Upper lobe of left lung (tissue), 4 donors: ENCODE data around the gene ARHGAP12.

Experiments used
- POLR2AphosphoS5 ChIP-seq, 2 donors: sonication (generic); formaldehyde crosslinking; IDR thresholded peaks; one replicate each; pipeline ENCODE4 v1.5.1; 2017; ENCODE audit warnings: antibody characterized with exemption in 2 of 2
- TF ChIP-seq, protein P1 (sequence below), 6 experiments: fragments of 450-650 bp in 4 of 6; fragments of 200-600 bp in 2 of 6; sonication (generic) in 2 of 6; IDR thresholded peaks; one replicate each; pipeline ENCODE4 v1.5.1; 2016 to 2019; ENCODE audit warnings: antibody characterized with exemption in 6 of 6

DNA sequence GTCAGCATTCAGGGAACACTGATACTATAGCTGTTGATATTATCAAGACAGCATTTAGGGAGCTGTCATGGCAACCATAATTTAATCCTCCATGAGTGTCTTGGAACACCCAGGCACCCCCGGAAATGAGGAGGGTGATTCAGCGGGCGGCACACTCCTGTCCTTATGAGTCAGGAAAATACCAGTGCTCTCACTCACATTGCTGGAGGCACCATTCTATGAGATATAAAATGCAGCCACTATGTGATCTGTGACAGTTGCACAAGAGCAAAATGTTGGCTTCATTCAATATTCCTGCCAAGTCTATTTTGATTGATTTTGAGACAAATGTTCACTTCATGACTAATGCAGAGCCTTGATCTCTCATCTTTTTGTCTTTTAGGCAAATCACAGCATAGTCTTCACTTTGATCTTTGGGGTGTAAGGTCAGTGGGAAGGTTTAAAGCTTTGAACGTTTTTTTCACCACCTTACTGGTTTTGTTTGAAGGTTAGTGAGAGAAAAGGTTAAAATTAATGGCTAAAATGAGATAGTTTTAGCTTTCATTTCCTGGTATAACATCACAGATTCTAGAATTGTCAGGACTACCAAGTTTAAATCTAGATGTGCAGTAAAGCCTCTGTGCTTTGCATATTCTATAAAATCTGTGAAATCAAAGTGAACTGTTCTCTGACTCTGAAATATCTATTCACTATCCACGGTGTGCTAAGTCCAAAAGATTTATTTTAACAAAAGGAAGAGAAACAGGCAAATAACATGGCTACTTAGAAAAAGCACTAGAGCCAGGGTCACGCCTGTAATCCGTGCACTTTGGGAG, 12.4 kb upstream of the ARHGAP12 start:
- TF ChIP-seq POLR2AphosphoS5 (IDR thresholded peaks at IDR 0.05) = peak in 1 of 2 donors; percentile 8
- TF ChIP-seq, protein P1, sequence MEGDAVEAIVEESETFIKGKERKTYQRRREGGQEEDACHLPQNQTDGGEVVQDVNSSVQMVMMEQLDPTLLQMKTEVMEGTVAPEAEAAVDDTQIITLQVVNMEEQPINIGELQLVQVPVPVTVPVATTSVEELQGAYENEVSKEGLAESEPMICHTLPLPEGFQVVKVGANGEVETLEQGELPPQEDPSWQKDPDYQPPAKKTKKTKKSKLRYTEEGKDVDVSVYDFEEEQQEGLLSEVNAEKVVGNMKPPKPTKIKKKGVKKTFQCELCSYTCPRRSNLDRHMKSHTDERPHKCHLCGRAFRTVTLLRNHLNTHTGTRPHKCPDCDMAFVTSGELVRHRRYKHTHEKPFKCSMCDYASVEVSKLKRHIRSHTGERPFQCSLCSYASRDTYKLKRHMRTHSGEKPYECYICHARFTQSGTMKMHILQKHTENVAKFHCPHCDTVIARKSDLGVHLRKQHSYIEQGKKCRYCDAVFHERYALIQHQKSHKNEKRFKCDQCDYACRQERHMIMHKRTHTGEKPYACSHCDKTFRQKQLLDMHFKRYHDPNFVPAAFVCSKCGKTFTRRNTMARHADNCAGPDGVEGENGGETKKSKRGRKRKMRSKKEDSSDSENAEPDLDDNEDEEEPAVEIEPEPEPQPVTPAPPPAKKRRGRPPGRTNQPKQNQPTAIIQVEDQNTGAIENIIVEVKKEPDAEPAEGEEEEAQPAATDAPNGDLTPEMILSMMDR (IDR thresholded peaks at IDR 0.05) = no peak
